HG03575 (cell line): ENCODE measurements around the gene CAPN9.

Experiments
- ATAC-seq: cut with Tn5 transposase; IDR thresholded peaks from one replicate; pipeline ENCODE4 v1.9.1; 2021; ENCODE audit not compliant: unreplicated experiment, insufficient number of reproducible peaks, low FRiP score; ENCODE audit errors: extremely low read depth

CAPN9 gene

DNA sequence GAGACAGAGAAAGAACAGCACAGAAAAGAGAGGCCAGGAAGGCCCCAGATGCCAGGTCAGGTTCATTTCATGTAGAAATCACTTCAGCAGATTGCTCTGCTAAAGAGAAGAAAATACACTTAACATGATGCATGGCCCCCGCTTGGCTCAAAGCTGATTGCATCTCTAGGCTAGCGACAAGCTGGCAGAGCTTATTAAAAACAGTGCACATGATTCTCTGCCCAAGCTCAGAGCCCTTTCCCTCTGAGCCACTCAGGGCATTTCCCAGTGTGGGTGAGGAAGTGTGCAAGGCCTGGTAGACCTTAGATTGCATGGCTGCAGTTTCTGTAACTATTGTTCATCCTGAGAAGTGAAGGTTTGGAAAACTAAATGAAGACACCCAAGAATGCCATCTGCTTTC lies 3.3 kb upstream of the CAPN9 start:
- no peak for ATAC-seq

DNA sequence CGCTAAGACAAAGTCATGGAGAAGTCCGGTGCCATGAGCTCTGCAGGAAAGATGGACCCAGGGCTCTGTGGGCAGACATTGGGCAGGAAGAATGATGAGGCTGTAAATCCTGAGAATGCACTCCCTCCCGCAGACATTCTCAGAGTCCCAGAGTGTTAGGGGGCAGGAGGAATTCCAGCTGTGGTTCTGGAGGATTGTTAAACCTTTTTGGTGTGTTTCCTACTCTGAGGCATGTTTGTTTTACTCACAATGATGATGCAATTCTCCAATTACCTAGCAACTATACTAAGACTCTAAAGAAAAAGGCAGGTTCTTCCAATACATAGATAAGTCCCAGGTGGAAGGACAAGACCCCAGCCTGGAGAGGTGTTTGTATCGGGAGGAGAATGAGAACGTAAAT lies 2.8 kb upstream of the CAPN9 start:
- no peak for ATAC-seq

DNA sequence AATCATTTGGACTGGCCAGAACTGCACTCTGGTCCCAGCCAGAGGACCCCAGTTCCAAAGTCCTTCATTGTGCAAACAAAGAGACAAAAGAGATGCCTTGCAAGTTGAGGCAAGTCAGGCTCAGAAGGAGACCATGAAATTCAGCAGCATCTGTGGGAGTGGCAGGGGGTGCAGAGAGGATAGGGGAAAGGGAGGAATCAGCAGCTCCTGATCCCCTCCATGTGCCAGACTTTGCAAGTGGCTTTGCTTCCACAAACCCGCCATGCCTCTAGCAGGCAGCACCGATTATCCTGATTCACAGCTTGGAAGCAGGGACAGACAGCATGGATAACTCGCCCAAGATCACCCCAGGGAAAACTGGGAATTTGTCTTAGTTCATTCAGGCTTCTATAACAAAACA lies 2.1 kb upstream of the CAPN9 start:
- no peak for ATAC-seq

DNA sequence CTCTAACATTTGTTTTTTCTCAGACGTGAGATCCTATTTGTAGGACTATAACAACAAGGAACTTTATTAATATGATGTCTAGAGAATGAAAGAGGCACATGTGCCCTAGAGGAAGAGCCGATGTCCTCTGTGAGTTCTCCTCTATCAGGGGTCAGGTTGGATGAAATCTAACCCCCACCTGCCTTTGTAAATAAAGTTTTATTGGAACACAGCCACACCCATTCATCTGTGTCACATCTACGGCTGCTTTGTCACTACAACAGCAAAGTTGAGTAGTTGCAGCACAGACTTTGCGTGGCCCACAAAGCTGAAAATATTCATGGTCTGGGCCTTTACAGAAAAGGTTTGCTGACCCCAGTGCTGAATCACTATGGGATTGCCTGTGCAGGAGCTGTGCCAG lies 571 bp upstream of the CAPN9 start:
- ATAC-seq: no peak

DNA sequence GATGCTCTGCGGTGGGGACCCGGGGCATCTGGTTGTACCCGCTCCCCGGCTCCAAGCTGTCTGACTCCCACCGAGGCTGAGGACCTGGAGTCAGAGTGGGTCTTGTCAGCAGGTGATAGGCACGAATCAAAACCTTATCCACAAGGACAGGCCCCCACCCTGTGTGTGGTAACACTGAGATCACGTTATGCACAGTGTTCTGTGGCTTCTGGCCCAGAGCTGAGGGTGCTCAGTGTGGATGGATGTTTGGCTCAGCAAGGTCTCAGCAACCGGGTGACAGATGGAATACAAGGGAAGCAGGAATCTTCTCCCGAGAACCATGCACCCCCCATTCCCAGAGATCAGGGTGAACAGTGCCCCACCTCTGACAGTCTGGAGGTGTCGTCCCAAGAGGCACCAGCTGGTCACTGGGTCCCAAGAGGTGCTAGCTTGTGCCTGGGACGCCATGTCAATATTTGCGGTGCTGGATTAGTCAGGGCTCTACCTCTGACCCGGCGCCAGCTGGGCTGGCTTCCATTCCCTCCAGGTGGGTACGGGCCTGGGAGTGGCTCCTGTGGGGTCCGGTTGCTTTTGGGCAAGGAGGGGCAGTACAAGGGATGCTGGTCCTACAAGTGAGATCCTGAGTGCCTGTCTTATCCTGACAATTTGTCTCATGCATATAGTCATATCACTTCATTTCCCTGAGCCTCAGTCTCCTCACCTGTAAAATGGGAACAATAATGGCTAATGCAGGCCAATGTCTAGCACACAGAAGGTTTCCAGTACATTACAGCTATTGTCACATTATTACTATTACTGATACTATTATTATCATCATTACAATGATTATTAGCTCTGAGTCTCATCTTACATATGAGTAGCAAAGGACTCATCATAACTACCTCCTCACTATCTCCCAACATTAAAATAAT lies 957 bp downstream of the CAPN9 start:
- ATAC-seq: no peak

DNA sequence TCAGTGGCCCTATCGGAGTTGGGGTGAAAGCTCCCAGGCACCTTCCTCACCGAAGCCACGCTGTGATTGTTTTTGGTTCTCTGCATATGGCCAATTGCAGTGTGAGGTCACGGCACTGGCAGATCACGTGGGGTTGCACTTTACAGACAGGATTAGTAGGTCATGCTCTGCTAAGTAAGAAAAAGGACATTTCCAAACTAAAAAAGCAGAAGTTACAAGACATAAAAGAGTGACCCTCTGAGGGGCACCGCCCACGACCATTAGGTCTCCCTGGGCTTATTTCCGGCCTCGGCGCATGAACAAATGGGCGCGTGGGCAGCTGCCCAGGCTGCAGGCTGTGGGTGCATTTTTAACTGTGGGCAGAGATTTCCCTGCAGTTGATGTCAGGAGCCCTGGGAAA lies 2.0 kb downstream of the CAPN9 start:
- ATAC-seq: no peak

DNA sequence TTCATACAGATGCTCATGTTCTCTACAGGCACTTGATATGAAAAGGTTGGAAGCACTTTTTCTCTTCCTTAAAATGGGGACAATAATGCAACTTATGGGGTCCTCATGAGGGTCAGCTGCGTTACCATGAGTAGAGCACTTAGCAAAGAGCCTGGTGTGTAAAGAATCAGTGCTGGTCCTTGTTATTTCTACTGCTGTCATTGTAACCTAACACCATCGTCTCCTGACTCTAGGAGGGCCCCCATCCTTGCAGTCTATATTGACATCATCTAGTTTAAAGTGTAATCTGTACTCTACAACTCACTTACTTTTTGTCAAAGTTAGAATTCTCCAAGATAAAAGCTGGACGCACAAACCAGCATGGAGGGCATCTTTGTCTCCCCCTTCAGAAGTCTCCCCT lies 2.4 kb downstream of the CAPN9 start:
- ATAC-seq: no peak

DNA sequence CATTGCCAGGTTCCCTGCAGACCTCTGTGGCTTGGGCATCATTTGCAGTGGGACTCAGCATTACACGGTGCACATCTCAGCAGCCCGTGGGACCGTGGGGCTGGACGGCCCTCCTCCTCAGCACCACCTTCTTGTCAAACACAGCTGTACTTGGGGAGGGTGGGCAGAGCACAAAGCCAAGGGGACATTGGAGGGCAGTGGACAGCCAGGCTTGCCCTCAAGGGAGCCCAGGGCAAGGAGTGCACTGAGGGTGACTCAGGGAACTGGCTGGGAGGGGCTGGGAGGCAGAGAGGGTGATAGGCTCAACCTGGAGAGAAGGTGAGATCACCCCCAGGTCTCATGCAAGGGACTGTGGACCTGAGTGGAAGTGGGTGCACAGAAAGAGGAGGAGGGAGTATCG lies 3.4 kb downstream of the CAPN9 start:
- ATAC-seq: no peak

DNA sequence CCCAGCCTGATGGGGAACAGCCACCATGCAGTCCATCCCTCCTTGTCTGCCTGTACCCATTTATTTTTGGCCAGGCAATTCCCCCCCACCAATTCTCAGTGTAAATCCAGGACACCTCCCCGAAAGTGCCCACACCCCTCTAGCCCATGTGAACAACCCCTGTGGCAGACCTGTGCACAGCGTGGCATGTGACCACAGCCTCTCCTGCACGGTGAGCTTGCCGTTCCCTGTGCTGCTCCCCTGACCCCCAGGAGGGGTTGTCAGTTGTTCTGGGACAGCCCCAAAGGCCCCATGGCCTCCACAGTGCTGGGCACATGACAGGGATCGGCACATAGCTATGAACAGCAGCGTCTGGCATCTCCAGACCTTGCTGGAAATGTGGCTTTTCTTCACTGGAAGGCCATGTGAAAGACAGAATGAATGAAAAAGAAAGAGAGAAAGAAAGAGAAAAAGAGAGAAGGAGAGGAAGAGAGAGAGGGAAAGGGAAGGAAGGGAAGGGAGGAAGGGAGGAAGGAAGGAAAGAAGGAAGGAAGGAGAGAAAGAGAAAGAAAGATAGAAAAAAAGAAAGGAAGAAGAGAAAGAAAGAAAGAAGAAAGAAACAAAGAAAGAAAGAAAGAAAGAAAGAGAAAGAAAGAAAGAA lies 3.9 kb downstream of the CAPN9 start:
- ATAC-seq: no peak

DNA sequence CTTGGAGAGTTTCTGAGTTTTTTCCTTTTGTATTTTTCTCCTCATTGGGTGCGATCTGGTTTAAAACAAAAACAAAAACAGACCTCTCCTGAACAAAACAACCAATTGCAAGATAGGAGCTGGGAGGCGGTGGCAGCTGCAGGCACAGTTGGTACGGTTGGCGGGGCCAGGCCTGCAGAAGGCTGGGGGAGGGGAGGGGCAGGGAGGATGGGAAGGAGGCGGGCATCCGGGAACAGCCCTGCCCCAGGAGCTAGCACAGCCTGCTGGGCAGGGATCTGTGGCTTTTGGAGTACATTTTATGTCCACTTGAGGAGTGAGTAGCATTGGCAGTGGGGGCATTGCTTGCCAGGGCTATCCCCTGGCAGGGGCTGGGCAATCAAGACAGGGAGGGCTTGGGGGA lies 5.2 kb downstream of the CAPN9 start:
- no peak for ATAC-seq

DNA sequence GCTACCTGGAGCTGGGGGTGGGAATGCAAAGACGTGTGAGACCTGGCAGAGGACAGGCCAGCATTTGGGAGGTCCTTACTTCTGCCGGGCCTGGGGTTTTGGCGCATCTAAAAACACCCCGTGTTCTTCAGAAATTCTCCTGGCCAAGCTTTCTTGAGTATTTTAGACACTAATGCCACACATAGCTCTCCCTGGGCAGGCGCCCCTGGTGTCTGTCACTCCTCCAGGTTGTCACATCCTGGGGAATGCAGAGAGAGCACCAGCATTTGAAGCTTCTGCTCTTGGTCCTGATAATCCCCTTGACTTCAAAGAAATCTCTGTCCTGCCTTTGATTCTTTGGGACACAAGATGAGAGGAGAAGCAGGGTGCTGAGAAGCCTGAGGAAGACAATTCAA lies 6.0 kb downstream of the CAPN9 start:
- ATAC-seq: no peak

DNA sequence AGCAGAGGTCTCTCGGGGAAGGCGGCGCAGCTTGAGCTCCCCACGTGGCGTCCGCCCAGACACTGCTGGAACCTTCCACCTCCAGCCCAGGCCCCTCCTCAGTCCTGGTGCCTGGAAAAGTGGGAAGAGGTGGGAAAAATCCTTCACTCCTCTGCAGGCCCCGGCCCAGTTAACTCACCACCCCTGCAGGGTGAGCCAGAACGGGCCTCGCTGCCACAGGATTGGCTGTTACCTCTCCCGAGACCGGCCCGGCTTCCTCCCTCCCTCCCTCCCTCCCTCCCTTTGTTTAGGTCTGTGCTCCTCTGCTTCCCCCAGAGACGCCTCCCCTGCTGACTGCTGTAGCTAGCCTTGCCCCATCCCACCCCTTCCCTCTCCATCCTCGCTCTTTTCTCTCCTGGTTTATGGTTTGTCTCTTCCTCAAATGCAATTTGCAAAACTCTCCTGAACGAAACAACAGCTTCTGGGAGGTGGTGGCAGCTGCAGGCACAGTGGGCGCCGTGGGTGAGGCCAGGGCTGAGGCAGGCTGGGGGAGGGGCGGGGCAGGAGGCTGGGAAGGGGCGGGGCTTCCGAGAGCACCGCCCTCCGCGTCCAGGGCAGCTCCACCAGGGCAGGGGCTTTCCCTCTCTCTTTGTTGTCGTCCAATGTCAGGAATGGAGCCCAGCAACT lies 6.5 kb downstream of the CAPN9 start:
- ATAC-seq: no peak

DNA sequence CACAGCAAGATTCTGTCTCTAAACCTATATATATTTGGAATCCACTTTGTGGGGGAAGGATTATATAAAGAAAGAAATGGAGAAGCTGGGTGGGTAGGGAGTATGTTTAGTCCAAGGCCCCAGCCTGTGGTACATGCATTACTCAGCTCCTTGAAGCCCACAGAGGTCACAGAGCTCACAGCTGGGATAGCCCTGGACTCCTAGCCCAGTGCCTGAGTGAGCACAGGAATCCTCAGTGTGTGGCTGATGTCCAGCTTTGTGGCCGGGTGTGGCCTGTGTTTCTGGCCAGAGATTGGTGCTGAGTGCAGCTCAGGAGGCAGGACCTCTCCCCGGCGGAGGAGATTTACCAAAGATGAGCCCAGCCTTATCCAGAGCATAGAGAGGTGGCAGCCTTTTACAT lies 7.6 kb downstream of the CAPN9 start:
- ATAC-seq: no peak

DNA sequence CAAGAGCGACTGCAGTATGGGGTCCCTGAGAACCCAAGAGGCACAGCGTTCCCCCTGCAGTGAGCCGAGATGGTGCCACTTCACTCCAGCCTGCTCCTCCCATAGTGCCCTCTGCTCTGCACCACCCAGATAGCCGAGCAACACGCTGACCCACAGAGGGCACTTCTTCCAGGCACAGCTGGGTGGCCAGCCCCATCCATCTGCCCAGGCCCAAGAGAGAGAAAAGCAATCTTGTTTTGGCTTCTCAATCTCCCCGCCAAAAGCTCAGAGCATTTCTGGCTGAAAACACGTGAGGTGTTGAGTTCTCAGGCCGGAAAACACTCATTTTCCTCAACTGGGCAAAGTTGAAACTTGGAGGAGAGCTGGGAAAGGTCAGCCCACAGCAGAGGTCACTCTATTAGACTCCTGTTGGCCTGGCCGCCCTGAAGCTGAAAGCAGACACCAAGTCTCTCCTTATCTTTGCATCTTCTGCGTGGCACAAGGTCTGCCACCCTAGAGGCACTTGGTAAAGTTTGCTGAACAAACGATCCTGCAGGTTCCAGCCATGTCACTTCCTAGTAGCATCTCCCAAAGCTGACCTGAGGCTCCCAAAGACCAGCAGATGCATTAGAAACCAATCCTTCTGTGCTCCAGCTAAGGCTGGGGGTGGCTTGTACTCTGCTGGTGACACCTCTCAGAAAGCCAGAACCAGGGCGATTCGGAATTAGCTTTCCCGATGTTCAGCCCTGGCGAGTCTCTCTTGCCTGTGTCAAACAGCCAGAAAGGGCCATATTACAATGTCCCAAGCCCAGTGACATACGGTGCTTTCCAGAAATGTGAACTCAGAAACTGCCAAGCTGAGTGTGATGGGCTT lies 10.9 kb downstream of the CAPN9 start:
- no peak for ATAC-seq

DNA sequence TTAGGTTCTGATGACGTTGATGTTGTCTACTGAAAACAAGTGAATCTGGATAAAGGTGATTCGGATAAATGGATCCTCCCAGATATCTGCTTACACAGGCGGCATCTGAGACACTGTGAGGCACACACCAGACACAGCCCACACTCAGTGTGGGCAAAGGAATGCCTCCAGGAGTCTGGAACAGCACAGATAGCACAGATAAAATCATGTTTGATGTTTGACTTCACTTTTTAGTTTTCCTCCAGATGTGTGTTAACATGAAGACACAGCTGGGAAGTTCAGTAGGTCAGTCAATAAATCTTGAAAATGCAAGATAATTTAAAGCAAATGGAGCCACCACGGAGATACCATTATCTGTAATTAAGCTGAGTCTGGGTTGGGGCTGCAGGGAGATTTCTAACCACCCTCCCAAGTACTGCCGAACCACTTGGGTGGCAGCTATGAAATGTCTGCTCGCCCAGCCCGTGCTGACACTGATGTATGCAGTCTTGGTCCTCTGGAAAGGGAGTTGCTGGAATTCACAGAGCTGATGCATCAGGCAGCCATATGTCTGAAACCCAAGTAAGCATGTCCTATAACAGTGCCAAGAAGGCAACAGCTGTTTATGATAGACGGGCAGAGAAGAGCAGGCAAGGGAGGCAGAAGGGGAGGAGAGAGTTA lies 11.7 kb downstream of the CAPN9 start:
- ATAC-seq: no peak

DNA sequence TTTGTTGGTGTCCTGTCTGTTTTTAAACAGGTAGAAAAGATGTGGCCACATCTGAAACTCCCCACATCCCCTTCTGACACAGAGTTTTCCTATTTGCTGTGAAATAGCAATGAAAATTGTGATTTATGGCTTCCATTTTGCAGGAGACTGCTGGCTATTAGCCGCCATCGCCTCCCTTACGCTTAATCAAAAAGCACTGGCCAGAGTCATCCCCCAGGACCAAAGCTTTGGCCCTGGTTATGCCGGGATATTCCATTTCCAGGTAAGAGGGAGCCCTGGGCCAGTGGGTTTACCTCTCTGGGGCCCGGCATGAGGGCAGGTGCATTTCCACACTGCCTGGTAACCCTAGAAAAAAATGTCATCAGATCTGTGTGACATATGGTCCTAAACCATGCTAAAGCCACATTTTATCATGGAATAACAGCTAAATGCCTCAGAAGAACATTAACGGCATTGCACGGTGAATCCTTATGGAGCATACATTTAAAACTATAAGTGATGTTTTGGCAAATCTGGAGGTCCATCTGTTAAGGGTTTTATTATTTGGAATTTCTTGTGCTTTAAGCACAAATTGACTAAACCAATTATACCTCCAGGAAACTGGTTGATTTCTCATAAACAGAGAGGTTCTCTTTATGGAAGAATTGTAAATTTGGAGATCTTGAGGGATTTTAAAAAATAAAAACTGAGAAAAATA lies 12.3 kb downstream of the CAPN9 start:
- ATAC-seq: no peak

DNA sequence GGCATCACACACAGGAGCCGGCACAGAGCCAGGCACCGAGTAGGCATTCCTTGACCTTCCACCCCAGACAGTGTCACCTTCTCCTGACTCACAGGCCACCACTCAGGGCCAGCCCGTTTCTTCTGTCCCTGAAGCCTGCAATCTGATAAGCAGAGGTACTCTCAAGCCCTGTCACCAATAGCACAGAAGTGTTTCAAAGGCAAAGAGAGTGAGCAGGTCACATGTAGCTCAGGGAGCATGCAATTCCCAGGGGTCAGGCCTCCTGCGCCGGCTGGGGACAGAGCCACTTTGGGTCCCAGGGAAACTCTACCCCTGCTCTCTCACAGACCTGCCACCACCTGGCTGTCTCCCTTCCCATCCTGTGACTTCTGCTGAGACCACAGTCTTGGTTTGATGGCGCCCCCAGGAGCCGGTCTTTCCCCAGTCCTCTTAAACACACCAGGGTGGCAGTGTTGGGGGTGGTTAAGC lies 13.2 kb downstream of the CAPN9 start:
- ATAC-seq: no peak
